ENCODE data around the gene NAV2.

DNA sequence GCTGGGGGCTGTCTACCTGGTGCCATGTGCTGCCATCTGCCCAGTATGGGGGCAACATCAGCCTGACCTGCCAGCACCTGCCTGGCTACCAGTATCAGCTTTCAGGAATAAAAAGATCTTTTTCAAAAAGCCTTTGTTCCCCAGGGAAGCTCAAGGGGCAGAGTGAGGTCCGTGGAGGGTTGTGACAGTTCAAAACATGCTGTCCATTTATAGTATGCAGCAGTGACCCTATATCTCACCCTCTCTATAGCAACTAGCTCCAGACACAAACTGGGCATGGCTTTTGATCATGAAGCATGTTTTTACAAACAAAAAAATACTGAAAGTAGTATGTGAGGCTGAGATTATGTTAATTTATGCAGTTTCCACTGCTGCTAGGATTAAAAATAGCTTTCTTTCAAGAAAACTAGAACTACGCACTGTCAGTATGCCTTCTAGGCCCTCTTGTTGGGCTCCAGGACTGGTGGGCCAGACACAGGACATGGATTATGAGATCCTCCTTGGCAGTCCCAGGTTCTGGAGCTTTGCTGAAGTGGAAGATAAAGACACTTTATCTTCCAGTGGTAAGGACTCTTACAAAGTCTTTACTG lies 23.4 kb downstream of the NAV2 start:
- TF ChIP-seq POLR2A (IDR thresholded peaks at IDR 0.05): no peak
- TF ChIP-seq POLR2AphosphoS5 (IDR thresholded peaks at IDR 0.05): no peak
